ENCODE measurements around the gene PPP4R3A.

- TF ChIP-seq CTCF (conservative IDR thresholded peaks at IDR 0.05; ENCODE audit: low read length) (no peak), EZH2phosphoT487 (IDR thresholded peaks at IDR 0.05; ENCODE audit: borderline replicate concordance, low read depth, low read length) (no peak)
Measured at GRCh38 chr14:91496790-91497189, 13.3 kb downstream of the PPP4R3A start.

All from OCI-LY7 (cell line).